ENCODE results near the gene LUZP2.

Gene LUZP2

DNA sequence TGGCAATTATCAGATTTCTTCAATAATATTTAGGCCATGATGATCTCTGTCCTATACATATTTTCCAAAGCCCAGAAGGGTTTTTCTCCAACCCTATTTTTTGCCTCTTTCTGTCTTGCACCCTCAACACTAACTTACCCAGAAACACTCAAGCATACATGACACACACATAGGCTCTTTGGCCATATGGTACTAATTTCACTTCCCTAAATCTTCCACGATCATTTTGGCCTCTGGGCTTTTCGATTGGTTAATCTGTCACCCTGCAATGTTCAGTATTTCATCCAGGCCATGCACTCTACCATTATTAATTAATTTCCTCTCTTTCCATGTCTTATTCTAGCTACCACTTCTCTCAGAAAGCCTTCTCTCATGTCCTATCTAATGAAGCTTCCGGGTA, 59.8 kb downstream of the LUZP2 start:
- DNase-seq (ENCODE audit: low read depth) = no peak
- TF ChIP-seq, protein P1, sequence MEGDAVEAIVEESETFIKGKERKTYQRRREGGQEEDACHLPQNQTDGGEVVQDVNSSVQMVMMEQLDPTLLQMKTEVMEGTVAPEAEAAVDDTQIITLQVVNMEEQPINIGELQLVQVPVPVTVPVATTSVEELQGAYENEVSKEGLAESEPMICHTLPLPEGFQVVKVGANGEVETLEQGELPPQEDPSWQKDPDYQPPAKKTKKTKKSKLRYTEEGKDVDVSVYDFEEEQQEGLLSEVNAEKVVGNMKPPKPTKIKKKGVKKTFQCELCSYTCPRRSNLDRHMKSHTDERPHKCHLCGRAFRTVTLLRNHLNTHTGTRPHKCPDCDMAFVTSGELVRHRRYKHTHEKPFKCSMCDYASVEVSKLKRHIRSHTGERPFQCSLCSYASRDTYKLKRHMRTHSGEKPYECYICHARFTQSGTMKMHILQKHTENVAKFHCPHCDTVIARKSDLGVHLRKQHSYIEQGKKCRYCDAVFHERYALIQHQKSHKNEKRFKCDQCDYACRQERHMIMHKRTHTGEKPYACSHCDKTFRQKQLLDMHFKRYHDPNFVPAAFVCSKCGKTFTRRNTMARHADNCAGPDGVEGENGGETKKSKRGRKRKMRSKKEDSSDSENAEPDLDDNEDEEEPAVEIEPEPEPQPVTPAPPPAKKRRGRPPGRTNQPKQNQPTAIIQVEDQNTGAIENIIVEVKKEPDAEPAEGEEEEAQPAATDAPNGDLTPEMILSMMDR (IDR thresholded peaks at IDR 0.05; ENCODE audit: insufficient read depth, low read depth, low read length, missing control alignments) = no peak
- H3K4me3 ChIP-seq (ENCODE audit: low read length) = no peak overlapping the region

GRCh38 chr11:24559315-24559714, 62.5 kb downstream of the LUZP2 start:
- no peak for DNase-seq (ENCODE audit: low read depth)
- TF ChIP-seq, protein P1 (IDR thresholded peaks at IDR 0.05; ENCODE audit: insufficient read depth, low read depth, low read length, missing control alignments) = no peak
- no peak overlapping the region for H3K4me3 ChIP-seq (ENCODE audit: low read length)

DNA sequence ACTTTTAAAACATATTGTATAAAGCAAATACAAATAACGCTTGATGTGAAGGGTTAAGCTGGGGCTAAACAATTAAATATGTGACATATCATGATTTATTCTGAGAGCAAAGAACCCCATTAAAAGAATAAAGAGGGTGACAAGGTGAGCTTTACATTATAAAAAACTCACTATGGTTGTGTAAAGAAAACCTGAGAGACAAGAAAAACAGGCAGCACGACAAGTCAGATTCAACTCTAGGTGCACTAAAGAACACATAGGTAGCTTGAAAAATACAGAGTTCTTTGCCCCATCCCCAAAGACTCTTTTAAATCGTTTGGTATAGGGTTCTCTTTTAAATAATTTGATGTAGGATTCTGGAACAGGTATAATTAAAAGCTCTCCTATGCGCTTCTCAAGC, 63.5 kb downstream of the LUZP2 start:
- DNase-seq (ENCODE audit: low read depth) = peak; percentile 24
- TF ChIP-seq, protein P1 (IDR thresholded peaks at IDR 0.05; ENCODE audit: insufficient read depth, low read depth, low read length, missing control alignments) = no peak
- H3K4me3 ChIP-seq (ENCODE audit: low read length) = no peak overlapping the region

DNA sequence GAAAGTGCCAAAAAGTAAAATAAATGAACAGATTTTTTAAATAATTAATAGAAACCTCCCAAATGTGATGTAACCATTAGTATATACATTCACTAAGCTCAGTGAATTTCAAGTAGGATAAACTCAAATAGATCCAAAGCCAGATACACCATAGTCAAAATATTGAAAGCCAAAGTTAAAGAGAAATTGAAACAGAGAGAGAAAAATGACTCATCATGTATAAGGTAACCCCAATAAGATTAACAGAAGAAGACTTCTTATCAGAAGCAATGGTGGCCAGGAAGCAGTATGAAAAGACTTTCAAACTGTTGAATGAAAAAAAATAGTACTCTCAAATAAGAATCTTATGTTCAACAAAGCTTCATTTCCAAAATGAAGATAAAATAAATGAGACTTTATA, 70.5 kb downstream of the LUZP2 start:
- no peak for DNase-seq (ENCODE audit: low read depth)
- TF ChIP-seq, protein P1 (IDR thresholded peaks at IDR 0.05; ENCODE audit: insufficient read depth, low read depth, low read length, missing control alignments) = no peak
- H3K4me3 ChIP-seq (ENCODE audit: low read length) = no peak overlapping the region

DNA sequence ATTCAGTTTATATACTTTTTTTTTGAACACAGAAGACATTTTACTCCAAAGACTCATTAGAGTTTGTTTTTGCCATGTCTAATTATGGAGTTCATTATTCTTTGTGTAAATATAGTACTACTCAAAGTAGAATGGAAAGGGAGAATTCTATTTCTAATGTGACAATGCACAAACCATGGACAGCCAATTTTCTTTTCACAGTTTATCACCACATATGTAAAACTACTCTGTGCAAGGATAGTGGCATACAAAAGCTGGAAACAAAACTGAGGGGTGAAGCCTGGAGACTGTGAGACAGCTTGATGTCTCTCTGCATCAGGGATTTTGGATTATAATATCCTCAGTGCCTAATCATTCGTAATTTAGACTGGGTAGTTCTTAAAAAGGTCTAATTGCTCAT, 75.5 kb downstream of the LUZP2 start:
- TF ChIP-seq, protein P1 (IDR thresholded peaks at IDR 0.05; ENCODE audit: insufficient read depth, low read depth, low read length, missing control alignments) = no peak
- DNase-seq (ENCODE audit: low read depth) = no peak

DNA sequence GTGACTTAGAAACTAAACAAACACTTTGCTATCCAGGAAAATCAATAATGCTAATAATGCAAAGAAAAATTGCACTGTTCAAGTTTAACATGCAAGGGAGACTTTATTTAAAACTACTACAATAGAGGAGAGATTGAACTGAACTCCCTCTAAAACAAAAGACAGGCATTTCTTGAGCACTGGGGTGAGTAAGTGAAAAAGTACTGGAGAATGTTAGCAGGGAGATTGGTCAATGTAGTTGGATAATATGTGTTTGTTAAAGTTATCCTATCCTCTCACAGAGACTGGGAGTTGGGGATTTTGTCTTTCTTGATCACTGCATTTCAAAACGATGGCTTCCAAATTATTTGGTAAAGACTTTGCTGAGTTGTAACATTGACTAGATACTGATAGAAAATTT, 77.6 kb downstream of the LUZP2 start:
- TF ChIP-seq, protein P1 (IDR thresholded peaks at IDR 0.05; ENCODE audit: insufficient read depth, low read depth, low read length, missing control alignments) = no peak

More for the DNA sequence above, 75.5 kb downstream of the LUZP2 start:
- no peak overlapping the region for H3K4me3 ChIP-seq (ENCODE audit: low read length)

GRCh38 chr11:24575392-24575791, 78.5 kb downstream of the LUZP2 start:
- no peak overlapping the region for H3K4me3 ChIP-seq (ENCODE audit: low read length)
- TF ChIP-seq, protein P1 (IDR thresholded peaks at IDR 0.05; ENCODE audit: insufficient read depth, low read depth, low read length, missing control alignments) = no peak
- peak; percentile 44 for DNase-seq (ENCODE audit: low read depth)

More for the DNA sequence above, 77.6 kb downstream of the LUZP2 start:
- no peak for DNase-seq (ENCODE audit: low read depth)
- H3K4me3 ChIP-seq (ENCODE audit: low read length) = no peak overlapping the region
